ENCODE data around the gene SLC12A2. TPM values are rescaled to one million over a fixed set of nuclear protein-coding genes. Genes with fewer than 3 reads are reported as not detected.
A peak's percentile ranks its signal among the peaks of the same experiment; 100 is the strongest.

The SLC12A2 gene
- 10 to 100 TPM; 36.6 to 41.1 (median 40.4) TPM for polyA plus RNA-seq (ENCODE audit: insufficient read length in 3 of 3)
- long read RNA-seq, donor 1, full-length matches to known transcripts, result 1 of 104 reads
- long read RNA-seq, donor 1, partial matches to known transcripts, result 103 of 104 reads
- long read RNA-seq, donor 1, other reads (novel, unspliced or antisense), result 0 of 104 reads
- long read RNA-seq, donor 2, full-length matches to known transcripts, result 2 of 2 reads
- long read RNA-seq, donor 2, partial matches to known transcripts, result 0 of 2 reads
- long read RNA-seq, donor 2, other reads (novel, unspliced or antisense), result 0 of 2 reads
- long read RNA-seq, donor 3, full-length matches to known transcripts, result 1 of 1 reads
- long read RNA-seq, donor 3, partial matches to known transcripts, result 0 of 1 reads
- long read RNA-seq, donor 3, other reads (novel, unspliced or antisense), result 0 of 1 reads
- long read RNA-seq, donor 4, partial matches to known transcripts, result 40 of 40 reads
- long read RNA-seq, donor 4, other reads (novel, unspliced or antisense), result 0 of 40 reads
- long read RNA-seq, donor 5, result 0 reads
- long read RNA-seq, donor 6, partial matches to known transcripts, result 45 of 46 reads
- long read RNA-seq, donor 6, other reads (novel, unspliced or antisense), result 0 of 46 reads
- long read RNA-seq, donor 7, full-length matches to known transcripts, result 2 of 2 reads
- long read RNA-seq, donor 7, partial matches to known transcripts, result 0 of 2 reads
- long read RNA-seq, donor 7, other reads (novel, unspliced or antisense), result 0 of 2 reads
- long read RNA-seq, donor 8, result 0 reads
- long read RNA-seq, donor 9, result 0 reads
- long read RNA-seq, donor 10, result 0 reads
- long read RNA-seq, donor 11, full-length matches to known transcripts, result 1 of 1 reads
- long read RNA-seq, donor 11, partial matches to known transcripts, result 0 of 1 reads
- long read RNA-seq, donor 11, other reads (novel, unspliced or antisense), result 0 of 1 reads
- long read RNA-seq, donor 12, result 0 reads
- long read RNA-seq, donor 13, result 0 reads
- long read RNA-seq, donor 14, full-length matches to known transcripts, result 3 of 3 reads
- long read RNA-seq, donor 14, partial matches to known transcripts, result 0 of 3 reads
- long read RNA-seq, donor 14, other reads (novel, unspliced or antisense), result 0 of 3 reads
- long read RNA-seq, donor 15, full-length matches to known transcripts, result 1 of 1 reads
- long read RNA-seq, donor 15, partial matches to known transcripts, result 0 of 1 reads
- long read RNA-seq, donor 15, other reads (novel, unspliced or antisense), result 0 of 1 reads
- long read RNA-seq, donor 16, result 0 reads

GRCh38 chr5:128083033-128083810 is at the start of gene SLC12A2:
Gene SLC12A2, plus strand, starts transcription at chr5:128083766. Its CDS starts 189 bp downstream, at chr5:128083955.
- DNase-seq, result peak; percentile 94

GRCh38 chr5:128035689-128036088 is 47.9 kb upstream of the SLC12A2 start:
- peak; percentile 64 for DNase-seq

GRCh38 chr5:128036950-128037349 is 46.6 kb upstream of the SLC12A2 start:
- DNase-seq, result no peak

GRCh38 chr5:128038643-128039042 is 44.9 kb upstream of the SLC12A2 start:
- no peak for DNase-seq

- no peak for DNase-seq
Measured at GRCh38 chr5:128040927-128041326, 42.6 kb upstream of the SLC12A2 start.

- no peak for DNase-seq
Measured at GRCh38 chr5:128052780-128053179, 30.8 kb upstream of the SLC12A2 start.

GRCh38 chr5:128053291-128053954 is 30.1 kb upstream of the SLC12A2 start:
- no peak for DNase-seq

GRCh38 chr5:128060644-128061385 is 22.8 kb upstream of the SLC12A2 start:
- no peak for DNase-seq

- no peak for DNase-seq
Measured at GRCh38 chr5:128062172-128062746, 21.3 kb upstream of the SLC12A2 start.

- no peak for DNase-seq
Measured at GRCh38 chr5:128074171-128074570, 9.4 kb upstream of the SLC12A2 start.

GRCh38 chr5:128074953-128075352 is 8.6 kb upstream of the SLC12A2 start:
- no peak for DNase-seq

GRCh38 chr5:128077526-128077925 is 6.0 kb upstream of the SLC12A2 start:
- no peak for DNase-seq

- DNase-seq, result peak; percentile 24
Measured at GRCh38 chr5:128081111-128081851, 2.3 kb upstream of the SLC12A2 start.

- no peak for DNase-seq
Measured at GRCh38 chr5:128082551-128083032, 974 bp upstream of the SLC12A2 start.

GRCh38 chr5:128083811-128084227 is 253 bp downstream of the SLC12A2 start:
- no peak for DNase-seq

GRCh38 chr5:128084228-128085167 is 932 bp downstream of the SLC12A2 start:
- DNase-seq, result peak; percentile 24

- no peak for DNase-seq
Measured at GRCh38 chr5:128085413-128085812, 1.8 kb downstream of the SLC12A2 start.
